NCI-H526 (cell line): Measurements from ENCODE around the gene MOG.

ENCODE experiments used
- DNase-seq, 2 experiments: peaks; one replicate each; lab custom pipeline; 2025; lab: John Stamatoyannopoulos, UW

MOG gene

DNA sequence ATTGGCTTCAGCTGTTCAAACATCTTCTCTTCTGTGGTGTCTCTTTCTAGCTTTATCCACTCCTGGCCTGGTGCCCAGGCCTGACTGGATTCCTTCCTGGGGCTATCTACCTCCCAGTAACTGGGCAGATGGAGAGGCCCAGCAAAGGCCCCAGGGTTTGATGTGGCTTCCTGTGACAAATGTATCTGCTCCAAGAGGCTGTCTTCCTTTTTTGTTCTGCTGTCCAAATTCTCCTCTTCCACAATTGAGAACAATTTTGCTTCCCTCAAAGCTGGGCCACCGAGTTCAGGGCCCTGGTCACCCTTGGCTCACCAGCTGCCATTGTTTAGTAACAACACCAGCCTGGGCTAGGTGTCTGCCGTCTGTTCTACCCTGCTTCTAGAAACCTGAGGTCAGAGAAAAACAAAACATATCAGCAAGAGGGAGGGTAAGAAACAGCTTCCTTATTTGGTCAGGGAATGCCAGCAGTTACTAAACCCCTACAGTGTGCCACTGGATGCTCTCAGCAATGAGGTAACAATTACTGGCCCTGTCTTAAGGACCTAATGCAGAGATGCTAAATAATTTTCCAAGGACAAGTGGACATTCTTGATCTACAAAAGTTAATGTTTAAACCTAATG is 20.2 kb downstream of the MOG start:
- no peak for DNase-seq

DNA sequence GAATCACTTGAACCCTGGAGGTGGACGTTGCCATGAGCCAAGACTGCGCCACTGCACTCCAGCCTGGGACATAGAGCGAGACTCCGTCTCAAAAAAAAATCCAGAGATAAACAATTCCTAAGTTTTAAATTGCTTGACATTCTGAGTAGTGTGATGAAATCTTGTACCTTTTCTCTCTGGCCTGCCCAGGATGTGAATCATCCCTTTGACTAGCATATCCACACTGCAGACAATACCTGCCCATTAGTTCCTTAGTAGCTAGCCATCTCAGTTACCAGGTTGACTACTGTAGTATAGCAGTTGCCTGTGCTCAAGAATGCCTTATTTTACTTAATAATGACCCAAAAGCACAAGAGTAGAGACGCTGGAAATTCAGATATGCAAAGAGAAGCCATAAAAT is 21.2 kb downstream of the MOG start:
- no peak for DNase-seq

DNA sequence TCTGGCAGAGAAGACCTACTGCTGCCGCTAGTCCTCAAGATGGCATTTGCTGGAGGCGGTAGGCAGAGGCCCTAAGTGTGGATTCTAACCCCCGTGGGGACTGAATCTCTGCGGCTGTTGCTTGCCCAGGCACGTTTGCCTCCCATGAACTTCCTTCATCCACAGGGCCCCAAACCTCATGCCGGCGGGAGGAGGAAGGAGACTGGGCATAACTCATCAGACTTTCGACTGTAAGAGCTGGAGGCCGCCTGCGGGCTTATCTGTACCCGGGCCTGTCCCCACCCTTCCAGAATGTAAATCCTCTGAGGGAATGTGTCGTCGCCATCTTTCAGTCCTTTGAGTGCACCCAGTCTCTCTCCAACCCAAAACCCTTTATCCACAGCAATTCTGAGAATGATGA is 23.1 kb downstream of the MOG start:
- no peak for DNase-seq

DNA sequence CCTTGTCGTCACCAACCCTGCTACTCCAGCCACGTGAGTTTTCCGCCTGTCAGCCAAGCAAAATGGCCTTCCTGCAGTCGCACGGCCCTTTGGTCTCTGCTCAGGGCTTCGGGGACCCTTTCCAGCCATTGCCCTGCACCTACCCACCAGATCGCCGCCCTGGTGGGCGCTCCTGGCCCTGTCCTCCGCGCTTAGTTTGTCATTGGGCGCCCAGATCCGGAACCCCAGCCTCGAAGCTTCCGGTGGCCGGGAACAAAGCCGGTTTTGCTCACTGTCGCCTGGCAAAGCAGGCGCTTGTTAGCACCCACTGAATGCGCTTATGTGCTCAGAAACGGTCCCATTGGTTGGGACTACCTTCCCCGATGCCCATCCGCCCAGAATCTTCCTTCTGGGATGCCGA is 23.5 kb downstream of the MOG start:
- no peak for DNase-seq

DNA sequence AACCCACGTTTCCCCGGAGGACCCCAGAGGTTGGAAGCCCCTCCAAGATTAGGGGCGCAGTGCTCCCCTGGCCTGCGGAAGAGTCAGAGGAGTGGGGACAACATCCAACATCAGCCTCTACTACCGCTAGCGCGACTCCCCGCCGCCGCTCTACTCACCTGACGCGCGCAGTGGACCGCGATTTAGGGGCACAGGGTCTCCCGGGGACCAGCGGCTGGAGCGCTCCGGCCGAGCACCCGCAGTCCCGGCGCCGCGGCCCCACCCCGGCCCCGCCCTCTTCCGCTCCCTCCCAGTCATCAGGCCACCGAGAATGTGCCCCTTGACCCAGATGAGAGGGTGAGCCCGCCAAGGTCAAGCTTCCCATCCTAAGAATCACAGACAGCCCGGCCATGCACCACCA is 24.0 kb downstream of the MOG start, which contains the start of gene ZFP57:
ZFP57 (minus strand) TSS at position 249 of the 400 bp plus-strand sequence. CDS start 4,149 bp downstream, outside the sequence.
- DNase-seq: no peak

DNA sequence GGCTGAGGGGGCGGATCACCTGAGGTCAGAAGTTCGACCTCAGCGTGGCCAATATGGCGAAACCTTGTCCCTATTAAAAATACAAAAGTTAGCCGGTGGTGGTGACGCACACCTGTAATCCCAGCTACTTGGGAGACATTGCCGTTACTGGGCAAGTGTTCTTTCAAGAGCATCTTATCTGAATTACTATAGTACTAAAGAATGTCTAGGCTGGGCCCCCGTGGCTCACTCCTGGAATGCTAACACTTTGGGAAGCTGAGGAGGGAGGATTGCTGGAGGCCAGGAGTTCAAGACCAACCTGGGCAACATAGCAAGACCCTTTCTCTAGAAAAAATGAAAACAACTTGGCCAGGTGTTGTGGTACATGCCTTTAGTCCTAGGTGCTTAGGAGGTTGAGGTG is 24.9 kb downstream of the MOG start:
- no peak for DNase-seq

DNA sequence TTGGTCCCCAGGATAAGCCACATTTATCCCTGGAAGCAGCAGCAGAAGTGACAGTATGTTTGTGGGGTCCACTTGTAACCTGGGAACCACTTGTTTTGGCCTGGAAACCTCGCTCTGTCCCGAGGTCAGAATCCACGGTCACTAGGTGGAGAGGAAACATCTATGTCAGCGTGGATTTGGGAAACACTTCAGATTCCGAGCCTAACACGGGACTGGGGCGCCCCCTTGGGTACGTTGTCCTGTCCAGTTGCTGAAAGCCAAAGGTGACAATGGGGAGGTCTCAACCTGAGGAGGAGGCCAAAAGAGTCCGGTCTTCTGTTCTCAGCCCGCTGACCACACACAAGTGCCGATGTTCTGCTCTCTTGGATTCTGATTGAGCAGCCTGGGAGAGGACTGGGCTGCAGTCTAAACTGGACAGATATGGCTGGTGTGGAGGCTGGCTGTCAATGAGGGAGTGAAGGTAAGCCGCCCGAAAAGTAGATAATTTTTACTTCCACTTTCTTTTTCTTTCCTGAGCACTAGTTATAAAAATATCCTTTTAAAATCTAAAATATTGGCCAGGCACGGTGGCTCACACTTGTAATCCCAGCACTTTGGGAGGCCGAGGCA is 28.9 kb downstream of the MOG start:
- DNase-seq: peak in 1 of 2 experiments; percentile 9

DNA sequence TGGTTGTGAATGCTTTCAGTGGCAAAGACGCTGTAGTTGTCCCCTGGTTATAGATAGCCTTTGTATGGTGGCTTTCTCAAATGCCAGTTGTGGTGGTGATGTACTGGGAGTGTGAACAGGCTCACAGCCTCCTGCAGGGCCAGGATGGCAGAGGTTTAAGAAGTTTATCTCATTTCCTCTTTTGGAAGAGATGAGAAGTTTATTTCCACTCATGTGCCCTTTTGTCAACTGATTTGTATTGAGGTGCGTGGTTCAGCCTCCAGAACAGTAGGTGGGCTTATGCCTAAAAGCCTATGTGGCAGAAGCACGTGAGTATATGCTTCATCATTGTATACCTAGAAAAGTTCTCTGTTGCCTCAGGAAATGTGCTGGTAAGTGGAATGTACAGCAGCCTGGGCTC is 37.7 kb downstream of the MOG start:
- no peak for DNase-seq

DNA sequence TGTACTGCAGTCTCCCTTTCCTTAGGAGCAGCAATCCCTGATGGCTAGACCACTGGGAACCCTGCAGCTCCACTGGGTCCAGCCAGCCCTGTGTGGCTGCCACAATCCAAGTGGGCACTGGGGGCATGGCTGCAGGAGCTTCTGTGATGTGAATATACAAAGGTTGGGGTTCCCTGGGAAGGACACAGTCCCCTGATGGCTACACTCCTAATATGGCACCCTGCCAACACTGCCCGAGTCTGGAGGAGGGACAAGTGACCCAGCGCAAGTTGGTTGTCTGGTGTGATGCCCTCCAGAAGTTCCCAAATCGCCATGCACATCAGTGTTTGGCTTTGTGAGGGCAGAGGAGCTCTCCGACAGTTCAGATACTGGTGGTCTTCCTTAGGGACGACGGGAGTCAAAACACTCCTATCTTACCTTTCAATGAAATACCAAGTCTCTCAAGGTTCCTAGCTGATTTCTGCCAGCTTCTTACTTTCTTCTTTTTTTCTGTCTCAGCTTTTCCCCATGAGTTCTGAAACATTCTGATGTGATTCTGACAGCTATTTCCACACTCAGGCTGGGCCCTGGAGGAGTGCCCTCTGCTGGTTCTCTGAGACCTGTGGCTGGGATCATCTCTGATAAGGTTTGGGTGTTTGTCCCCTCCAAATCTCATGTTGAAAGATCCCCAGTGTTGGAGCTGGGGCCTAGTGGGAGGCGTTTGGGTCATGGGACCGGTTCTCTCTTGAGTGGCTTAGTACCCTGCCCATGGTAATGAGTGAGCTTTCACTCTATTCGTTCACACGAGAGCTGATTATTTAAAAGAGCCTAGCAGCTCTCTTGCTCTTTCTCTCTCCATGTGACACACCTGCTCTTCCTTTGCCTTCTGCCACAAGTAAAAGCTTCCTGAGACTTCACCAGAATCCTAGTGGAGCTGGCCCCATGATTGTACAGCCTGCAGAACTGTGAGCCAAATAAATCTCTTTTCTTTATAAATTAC is 39.5 kb downstream of the MOG start:
- DNase-seq: peak in 1 of 2 experiments; percentile 32

DNA sequence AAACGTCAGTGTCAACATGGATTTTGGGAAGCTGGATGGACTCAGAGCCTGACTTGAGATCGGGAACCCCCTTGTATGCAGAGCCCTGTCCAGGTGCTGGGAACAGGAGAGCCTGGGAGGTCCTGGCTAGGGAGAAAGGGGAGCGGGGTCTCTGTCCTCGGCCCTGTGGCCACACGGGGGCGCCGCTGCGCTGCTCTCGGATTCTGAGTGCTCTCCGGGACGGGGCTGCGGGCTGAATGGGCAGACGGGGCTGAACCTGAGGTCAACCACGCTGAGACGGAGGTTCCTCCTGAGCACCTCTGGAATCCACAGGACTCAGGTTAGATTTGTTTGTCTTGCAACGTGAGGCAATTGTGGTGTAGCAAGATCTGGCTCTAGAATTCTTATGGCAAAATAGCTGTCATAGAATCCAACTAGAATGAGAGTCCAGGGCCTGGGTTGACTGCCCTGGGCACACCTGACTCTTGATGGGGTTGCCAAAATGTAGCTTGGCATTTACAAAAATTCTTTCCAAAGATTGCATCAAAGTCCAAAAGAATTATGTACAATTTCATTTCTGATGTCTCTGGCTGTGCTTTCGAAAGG is 45.7 kb downstream of the MOG start:
- peak in 1 of 2 experiments; percentile 68 for DNase-seq

DNA sequence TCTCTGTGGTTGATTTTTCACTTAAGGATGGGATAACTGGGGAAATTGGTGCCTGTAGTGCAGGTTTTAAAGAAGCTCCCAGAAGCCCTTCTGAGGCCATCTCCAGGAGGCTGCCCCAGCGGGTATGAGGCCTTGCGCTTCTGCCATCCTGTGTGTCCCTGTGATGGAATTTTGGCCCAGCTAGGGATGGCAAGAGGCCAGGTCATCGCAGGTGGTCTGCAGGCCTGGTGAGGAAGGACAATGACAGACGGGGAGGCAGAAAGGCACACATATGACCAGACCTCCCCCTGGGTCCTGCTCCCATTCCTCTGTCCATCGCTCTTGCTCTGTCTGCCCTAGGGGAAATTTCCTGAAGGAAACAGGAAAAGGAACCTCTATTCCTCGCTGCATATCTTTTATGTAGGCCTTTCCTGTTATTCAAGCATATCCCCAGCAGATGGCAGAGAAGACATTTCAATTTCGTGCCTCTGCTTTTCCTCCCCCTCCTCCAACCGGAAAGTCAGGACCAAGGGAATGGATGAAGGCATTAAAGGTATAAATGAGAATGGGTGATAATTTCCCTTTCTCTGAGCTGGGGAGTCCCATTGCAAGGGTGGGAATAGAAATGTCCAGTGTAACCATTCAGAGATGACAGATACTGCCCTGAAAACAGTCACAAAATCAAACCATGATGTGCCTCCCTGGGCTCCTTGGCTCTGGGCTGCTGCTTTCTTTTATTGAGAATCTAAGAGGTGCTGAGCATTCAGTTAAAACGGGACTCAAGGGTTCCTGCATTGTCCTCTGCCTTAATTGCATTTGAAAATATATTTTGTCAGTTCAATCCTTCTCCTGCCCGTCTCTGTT is 48.7 kb downstream of the MOG start:
- DNase-seq: peak in 1 of 2 experiments; percentile 59

DNA sequence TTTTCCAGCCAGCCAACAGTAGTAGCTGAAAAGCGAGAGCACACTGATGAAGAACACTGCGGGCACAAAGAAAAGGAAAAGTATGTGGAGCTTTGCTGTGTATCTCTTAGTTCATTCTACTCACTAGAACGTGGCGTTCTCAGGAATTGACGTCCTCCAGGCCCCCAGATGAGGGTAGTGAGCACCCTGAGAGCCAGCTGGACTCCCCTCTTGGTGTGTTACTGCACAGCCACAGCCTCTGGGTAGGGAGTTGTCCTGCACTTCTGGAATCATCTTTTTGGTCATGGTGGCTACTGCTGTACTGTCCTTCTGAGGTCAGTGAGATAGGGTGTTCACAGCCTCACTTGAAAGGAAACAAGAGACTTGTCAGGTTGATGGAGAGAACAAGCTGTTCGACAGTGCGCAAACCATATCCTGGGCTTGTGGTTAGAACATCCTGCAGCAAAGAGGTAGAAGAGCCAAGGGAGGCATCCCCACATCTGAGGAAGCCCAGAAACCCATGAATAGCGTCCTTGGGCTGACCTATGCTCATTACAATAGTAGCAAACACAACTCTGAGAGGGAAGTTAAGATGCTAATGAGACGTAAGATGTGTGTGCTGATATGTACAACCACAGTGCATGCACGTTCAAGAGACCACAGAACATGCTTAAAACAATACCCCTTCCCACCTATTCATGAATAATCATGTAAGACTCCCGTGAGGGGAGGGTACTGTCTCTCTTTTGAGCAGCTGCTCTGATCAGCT is 51.7 kb downstream of the MOG start:
- no peak for DNase-seq

DNA sequence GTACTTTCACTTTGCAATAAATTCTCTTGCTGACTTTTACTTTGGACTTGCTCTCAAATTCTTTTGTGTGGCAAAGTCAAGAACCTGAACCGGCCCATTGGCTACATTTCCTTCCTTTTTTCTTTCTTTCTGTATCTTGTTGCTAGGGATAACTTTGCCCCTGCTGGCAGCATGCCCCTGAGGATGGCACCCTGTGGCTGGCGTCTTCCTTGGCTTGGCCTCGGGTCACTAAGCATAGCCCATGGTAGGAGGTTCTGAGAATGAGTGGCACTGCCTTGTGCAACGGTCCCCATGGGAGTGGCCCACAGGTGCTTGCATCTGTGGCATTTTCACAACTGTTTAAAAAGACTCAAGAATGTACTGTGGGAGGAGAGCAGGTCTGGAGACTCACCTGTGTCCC is 52.3 kb downstream of the MOG start:
- no peak for DNase-seq

DNA sequence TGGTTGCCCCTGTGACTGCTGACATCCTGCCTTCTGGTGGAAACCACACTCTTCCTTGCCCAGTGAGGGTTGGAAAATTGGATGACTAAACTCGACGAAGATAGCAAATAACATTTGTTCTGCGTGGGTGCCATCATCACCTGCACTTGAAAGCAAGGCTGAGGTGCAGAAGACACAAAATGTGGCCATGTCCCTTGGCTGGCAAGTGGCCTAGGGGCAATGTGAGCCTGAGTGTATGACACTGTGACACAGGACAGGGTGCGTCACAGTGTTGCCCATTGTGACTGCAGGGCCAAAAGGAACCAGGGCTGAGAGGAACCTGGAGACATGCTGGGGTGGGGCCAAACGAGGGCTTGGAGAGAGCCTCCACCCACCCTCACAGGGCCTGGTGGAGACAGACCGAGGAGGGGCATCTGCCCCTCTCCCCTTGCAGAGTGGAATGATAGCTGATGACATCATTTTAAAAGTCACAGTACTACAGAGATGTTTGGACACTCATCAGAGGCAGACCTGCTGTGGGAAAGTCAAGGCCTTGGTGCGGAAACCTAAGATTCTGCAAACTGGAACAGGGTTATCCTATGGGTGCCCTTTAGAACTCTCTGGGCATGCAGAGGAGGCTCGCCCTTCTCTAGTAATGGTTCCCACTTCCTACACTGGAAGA is 53.5 kb downstream of the MOG start:
- DNase-seq: no peak

DNA sequence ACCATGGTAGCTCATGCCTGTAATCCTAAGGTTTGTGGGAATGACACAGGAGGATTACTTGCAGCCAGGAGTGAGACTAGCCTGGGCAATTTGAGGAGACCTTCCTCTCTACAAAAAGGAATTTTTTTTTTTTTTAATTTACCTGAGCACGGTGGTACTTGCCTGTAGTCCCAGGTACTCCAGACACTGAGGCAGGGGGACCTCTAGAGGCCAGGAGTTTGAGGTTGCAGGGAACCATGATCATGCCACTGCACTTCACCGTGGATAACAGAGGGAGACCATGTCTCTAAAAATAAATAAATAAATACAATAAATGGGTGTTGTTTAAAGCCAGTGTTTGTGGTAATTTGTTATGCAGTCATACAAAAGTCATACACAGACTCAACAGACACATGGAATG is 64.0 kb downstream of the MOG start:
- no peak for DNase-seq
